Lung (tissue), 12 donors: ENCODE measurements around the gene CORO7. TPM values are rescaled to one million over a fixed set of nuclear protein-coding genes. Genes with fewer than 3 reads are reported as not detected.

ENCODE experiments used
- ATAC-seq: fragments of 200-7000 bp; cut with Tn5 transposase; one replicate; pipeline ENCODE4 v1.9.1; 2020; ENCODE audit warnings: moderate number of reproducible peaks; ENCODE audit not compliant: insufficient read depth, low FRiP score
- DNase-seq, 3 donors: peaks; one replicate each; pipeline ENCODE4 v3.0.0-alpha.2; 2013 to 2017
- H3K27ac ChIP-seq, 2 donors: one replicate each; pipeline ENCODE4 v1.5.1; 2013; ENCODE audit warnings: mild to moderate bottlenecking in 2 of 2, moderate library complexity in 2 of 2, control low read depth in 1 of 2, inconsistent platforms in 1 of 2, low read depth in 1 of 2, low read length in 1 of 2
- H3K27me3 ChIP-seq, 3 donors: one replicate each; pipeline ENCODE4 v1.5.1; 2013; ENCODE audit warnings: low read length in 2 of 3; ENCODE audit not compliant: control insufficient read depth in 3 of 3, insufficient read depth in 3 of 3
- H3K36me3 ChIP-seq, 4 donors: one replicate each; pipeline ENCODE4 v1.5.1; 2013; ENCODE audit warnings: low read length in 4 of 4, mild to moderate bottlenecking in 1 of 4, moderate library complexity in 1 of 4; ENCODE audit not compliant: control insufficient read depth in 4 of 4, insufficient read depth in 4 of 4
- H3K4me1 ChIP-seq, 5 donors: one replicate each; pipeline ENCODE4 v1.5.1; 2013; ENCODE audit warnings: low read length in 5 of 5, mild to moderate bottlenecking in 2 of 5, moderate library complexity in 1 of 5; ENCODE audit not compliant: control insufficient read depth in 5 of 5, insufficient read depth in 5 of 5
- H3K4me3 ChIP-seq: one replicate; pipeline ENCODE4 v1.5.1; 2013; ENCODE audit warnings: mild to moderate bottlenecking, control low read depth, moderate library complexity
- H3K9ac ChIP-seq, 2 donors: one replicate each; pipeline ENCODE4 v1.5.1; 2013; ENCODE audit warnings: low read length in 2 of 2, control low read depth in 1 of 2; ENCODE audit not compliant: insufficient read depth in 1 of 2
- H3K9me3 ChIP-seq, 4 donors: one replicate each; pipeline ENCODE4 v1.5.1; 2013; ENCODE audit warnings: low read length in 3 of 4, mild to moderate bottlenecking in 1 of 4, moderate library complexity in 1 of 4; ENCODE audit not compliant: control insufficient read depth in 4 of 4, insufficient read depth in 3 of 4
- CTCF ChIP-seq: IDR thresholded peaks from 2 replicates; pipeline ENCODE4 v1.5.1; 2012; ENCODE audit warnings: mild to moderate bottlenecking; ENCODE audit errors: control extremely low read depth, extremely low read depth
- WGBS, 2 donors: extraction: QIAGEN DNeasy Blood & Tissue Kit; methylation state at CpG; one replicate each; pipeline ENCODE4 v1.1.7; 2013; 5-methylcytosine and 5-hydroxymethylcytosine counted together
- polyA plus RNA-seq, 2 donors: library from polyadenylated mRNA; stranded (reverse); fragments of 200-250 nt; gene quantifications; one replicate each; pipeline ENCODE4 v1.2.1, GENCODE V29; 2013
- total RNA-seq, 2 donors: library from RNA; depleted of rRNA in 1 of 2; stranded (reverse); fragments of >200 nt in 1 of 2; gene quantifications; one replicate each; pipeline ENCODE4 v1.2.1, GENCODE V29; 2014 to 2021
- donor health status: control.
- donor health status: control.
- donor health status: Bipolar disorder and iron deficiency.
- donor health status: healthy.
- donor health status: DM: yes; HTN: yes; CAD: no.

The CORO7 gene
- total and polyA plus RNA-seq, 4 donors, result 27.8 to 86.2 (median 46.1) TPM

- WGBS, 2 donors, result 71 to 92% methylated on average over 19 of the region's 19 CpGs
- no peak for TF ChIP-seq CTCF
- ATAC-seq (no peak), DNase-seq (no peak)
- Histone ChIP-seq H3K9me3 (no peaks in the 10 kb centered on the region), H3K36me3 (peaks cover 0 to 54% (median 1%) of the 10 kb centered on the region in 4 donors), H3K27ac (no peak overlapping the region), H3K9ac (no peak overlapping the region), H3K4me1 (no peaks in the 10 kb centered on the region), H3K27me3 (no peaks in the 10 kb centered on the region), H3K4me3 (no peak overlapping the region)
Measured at GRCh38 chr16:4362476-4363135, 53.8 kb downstream of the CORO7 start.

DNA sequence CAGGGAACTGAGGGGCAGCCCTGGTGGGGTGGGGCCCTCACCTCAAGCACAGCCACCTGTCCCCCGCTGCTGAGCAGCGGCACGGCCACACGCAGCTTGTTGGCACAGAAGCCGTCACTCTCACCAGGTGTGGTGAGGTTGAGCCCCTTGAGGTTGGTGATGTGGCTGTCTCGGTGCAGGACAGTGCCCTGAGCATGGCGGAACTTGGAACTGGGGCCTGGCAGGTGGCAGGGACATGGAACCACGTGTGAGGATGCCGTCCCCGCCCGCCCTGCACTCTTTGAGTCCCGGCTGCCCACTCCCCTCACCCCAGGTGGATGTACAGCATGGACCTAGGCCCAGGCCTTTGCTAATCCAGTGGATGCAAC lies 54.5 kb downstream of the CORO7 start:
- DNase-seq (no peak), ATAC-seq (no peak)
- no peak overlapping the region for H3K4me3 ChIP-seq
- no peak overlapping the region for H3K27ac ChIP-seq
- no peaks in the 10 kb centered on the region for H3K9me3 ChIP-seq
- peaks cover 0 to 56% (median 1%) of the 10 kb centered on the region in 4 donors for H3K36me3 ChIP-seq
- no peaks in the 10 kb centered on the region for H3K27me3 ChIP-seq
- WGBS, 2 donors, result 93 to 96% methylated on average over 12 of the region's 12 CpGs
- no peak for TF ChIP-seq CTCF
- H3K4me1 ChIP-seq, result no peaks in the 10 kb centered on the region
- H3K9ac ChIP-seq, result no peak overlapping the region

DNA sequence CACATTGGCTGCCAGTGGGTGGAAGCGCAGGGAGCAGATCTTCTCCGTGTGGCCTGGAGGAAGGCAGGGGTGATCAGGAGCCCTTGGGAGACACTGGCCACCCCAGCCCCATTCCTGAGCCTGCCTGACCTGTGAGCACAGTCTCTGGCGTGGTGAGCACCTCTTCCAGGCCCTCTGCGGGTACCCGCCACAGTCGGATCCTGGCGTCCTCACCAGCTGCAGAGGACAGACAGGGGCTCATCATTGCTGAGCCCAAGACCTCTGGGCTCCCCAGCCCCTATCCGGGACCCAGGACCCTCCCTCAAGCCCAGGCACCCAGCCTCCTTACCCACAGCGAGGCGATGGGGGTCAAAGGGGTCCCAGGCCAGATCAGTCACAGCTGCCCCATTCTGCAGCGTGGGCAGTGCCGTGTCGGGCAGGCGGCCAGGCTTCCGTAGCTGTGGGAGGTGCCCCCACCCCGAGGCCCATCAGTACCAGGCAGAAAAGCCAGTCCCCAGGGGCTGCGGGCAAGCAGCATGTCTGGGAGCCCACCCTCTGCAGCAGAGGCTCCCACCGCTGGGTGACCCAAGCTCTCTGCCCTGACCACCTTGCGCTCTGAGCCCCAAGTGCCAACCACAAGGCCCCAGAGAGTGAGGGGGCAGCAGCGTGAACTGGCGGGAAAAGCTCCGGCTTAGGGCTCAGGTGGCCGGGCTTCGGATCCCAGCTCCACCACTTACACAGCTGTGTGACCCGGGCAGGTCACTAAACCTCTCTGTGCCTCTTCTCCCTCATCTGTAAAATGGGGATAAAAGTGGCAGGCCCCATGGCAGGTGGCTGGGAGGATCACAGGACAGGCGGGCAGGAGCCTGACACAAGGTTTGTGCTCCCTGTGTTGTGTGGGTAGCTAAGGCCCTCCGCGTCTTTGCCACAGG lies 55.1 kb downstream of the CORO7 start:
- Histone ChIP-seq H3K9me3 (no peaks in the 10 kb centered on the region), H3K27me3 (no peaks in the 10 kb centered on the region), H3K36me3 (peaks cover 0 to 59% (median 1%) of the 10 kb centered on the region in 4 donors), H3K4me1 (no peaks in the 10 kb centered on the region), H3K27ac (no peak overlapping the region), H3K9ac (no peak overlapping the region), H3K4me3 (no peak overlapping the region)
- DNase-seq, result no peak
- 95 to 99% methylated on average over 27 to 28 of the region's 28 CpGs for WGBS, 2 donors
- no peak for TF ChIP-seq CTCF
- no peak for ATAC-seq
